SH-SY5Y (cell line): Measurements from ENCODE around the gene CNTNAP1.

Experiments
- GATA2 ChIP-seq: IDR thresholded peaks from 2 replicates; pipeline ENCODE4 v1.6.1; 2011; ENCODE audit warnings: mild to moderate bottlenecking, low read depth, low read length
- GATA3 ChIP-seq: IDR thresholded peaks from 2 replicates; pipeline ENCODE4 v1.6.1; 2011; ENCODE audit warnings: low read depth, mild to moderate bottlenecking, low read length, moderate library complexity

DNA sequence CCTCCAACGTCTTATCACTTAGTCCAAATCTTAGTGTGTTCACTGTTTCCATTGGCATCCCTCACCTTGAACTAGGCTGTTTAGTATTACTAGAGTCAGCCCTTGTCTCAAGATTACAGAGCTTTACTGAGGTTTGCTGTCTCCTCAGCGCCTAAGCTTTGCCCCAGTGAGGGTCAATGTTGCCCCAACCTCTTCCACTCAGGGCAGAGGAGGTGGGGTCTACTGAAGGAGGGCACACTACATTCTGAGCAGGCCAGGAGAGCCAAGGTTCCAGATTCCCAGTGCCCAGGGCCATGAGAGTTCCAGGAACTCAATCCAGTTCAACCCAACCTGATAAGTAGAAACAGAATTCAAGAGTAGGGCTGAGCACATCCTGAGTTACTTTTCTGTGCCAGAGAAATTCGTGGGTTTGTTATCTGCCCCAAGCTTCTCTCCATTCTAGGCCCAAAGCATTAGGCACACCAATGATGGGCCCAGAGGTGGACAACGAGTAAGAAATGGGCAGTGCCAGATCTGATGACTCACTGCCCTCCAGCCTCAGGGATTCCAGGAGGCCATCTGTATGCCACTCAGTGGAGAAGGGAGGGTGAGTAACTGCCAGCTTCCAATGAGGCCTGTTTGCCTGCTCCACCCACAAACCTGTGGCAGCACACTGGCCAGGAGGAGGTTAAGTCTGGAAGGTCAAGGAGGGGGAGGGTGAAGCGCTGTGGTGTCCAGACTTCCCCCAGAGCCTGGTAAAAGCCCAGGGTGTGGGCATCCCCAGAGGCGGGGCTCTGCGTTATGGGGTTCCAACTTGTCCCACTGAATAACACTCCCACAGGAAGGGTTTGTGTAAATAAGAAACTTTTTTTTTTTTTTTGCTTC, 15.0 kb upstream of the CNTNAP1 start:
- TF ChIP-seq GATA2 (no peak), GATA3 (no peak)
